Activated CD4-positive, alpha-beta T cell treated with anti-CD3 and anti-CD28 coated beads for 48 hours (primary cell): ENCODE results near the gene TRPM1.

Source experiments
- DNase-seq: peaks from one replicate; pipeline ENCODE4 v3.0.0-alpha.2; 2020

TRPM1 gene

DNA sequence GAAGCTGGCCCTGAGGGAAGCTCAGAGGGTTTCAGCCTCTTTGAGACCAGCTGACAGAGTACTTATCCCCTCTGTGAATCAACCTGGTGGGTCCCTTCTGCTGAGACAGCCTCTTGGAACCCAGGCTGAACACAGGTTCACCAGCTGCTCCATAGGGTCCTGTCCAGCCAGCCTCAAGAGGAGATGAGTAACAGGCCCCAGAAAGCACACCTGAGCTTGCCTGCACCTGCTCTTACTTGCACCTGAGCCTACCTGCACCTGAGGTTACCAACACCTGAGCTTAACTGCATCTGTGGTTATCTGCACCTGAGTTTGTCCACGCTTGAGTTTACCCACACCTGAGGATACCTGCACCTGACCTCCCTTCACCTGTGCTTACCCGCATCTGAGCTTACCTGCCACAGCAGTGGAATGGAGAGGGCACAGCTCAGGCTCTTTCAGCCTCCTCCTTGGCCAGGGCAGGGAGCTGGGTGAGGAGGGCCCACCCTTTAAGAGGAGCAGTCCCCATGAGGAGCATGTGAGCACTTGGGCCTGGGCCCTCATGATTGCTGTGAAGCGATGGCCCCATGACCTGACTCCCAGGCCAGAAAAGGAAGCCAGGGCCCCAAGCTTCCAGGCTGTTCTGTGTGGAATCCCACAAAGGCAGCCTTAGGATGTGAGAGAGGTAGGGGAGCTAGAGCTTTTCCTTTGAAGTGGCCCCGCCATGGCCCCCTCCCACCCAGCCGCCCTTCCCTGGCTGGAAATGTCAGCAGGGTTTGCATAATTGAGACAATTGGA is at the start of gene TRPM1:
Gene TRPM1 (minus strand): TSS at position 464 of the 777 bp plus-strand sequence. CDS start 20,370 bp downstream, outside the sequence.
- no peak for DNase-seq

DNA sequence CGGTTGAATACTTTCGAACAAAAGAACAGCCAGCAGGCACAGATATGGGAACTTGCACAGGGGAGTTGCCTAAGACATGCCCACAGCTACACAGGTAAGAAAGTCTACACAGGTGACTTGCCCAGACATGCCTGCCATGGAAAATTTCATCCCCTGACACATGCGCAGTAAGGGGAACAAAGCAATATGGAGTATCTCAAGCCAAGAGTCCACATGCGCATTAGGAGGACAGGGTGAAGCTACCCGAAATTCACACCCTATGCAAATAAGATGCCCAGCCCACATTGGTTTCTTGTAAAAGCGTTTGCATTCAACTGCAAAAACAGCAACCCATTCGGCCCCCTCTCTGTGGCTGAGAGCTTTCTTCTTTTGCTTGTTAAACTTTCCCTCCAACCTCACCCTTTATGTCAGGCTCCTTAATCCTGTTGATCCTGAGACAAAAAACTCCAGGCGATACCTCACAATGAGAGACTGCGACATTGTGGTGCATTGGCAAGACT is 49.3 kb upstream of the TRPM1 start:
- no peak for DNase-seq

DNA sequence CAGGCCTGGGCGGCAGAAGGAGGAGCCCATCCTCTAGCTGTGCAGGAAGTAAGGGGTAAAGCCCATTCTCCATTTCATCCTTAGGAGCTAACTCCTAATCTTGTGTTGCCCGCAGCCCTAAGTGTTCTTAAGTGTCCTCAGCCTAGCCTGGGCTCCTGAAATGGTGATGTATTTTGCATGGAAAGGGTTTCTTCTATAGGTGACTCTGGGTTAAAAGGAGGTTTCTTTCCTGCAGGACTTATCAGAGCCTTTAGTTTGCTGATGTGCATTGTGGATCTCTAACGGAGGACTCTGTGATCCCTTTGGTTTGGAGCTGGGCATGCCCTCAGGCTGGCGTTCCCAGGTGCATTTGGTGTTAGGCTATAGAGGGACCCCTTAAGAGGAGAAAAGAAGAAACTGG is 48.5 kb upstream of the TRPM1 start:
- DNase-seq: no peak

DNA sequence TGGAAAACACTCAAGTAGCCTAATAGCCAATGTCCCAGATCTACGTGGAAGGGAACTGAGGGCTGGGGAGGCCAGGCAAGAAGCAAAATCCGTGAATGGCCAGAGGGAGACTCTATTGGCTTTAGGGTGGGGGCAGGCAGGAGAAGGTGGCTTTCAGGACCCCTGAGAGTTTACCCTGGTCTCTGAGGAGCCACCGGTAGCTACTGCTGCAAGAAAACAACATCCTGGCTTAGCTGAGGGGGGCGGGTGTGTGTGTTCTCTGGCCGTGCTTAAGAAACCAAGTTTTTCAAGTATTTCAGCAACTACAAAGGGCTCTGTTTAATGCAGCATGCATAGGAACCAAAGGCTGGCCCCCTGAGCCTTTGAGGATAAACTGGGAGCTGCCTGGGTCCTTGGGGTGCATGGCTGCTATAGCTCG is 47.6 kb upstream of the TRPM1 start:
- DNase-seq: no peak

DNA sequence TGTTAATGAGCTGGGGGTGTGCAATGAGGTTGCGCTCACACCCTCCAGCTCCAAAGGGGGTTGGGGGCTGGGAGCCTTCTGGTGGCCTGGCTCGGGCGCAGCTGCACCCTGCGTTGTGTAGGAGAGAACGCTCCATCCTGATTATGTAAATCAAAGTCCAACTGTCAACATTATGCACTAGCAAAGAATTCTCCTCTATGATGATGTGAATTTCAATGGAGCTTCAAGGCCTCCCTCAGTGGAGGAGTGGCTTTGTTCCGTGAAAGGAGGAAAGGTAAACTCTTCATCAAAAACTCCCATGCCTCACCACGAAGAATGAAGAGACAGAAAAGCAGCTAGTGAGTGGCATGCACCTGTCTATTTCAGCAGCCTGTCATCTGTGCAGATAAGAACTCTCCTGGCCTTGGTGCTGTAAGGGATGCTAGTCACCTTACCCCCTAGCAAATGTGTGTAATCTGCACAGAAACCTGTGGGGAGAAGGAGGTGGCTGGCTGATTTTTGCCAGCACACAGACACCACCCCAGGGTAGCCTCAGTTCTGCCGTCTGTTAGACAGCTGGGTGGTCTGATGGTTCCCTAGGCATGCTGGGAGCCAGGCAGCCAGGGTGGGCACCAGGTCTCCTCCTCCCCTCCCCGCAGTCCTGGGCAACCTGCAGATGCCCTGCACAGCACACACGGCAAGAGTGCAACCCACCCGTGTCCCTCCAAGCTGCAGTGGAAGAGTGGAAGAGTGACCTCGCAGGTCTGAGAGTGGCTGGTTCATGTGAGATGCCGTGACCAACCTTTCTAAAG is 47.0 kb upstream of the TRPM1 start:
- DNase-seq: no peak

DNA sequence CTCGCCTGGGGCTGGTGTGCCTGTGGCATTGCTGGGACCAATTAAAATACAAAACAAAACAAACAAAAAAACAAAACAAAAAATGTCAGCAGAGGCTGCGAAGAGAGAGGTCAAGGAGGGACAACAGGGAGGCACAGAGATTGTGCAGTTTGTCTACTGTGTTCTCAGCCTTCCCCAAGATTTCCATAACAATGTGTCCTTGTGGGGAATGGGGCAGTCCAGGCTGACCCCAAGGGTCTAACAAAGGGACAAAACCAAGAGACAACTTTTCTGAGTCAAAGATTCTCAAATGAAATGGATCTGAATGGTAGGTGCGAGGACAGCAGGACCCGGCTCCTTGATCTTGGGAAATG is 46.4 kb upstream of the TRPM1 start:
- no peak for DNase-seq

DNA sequence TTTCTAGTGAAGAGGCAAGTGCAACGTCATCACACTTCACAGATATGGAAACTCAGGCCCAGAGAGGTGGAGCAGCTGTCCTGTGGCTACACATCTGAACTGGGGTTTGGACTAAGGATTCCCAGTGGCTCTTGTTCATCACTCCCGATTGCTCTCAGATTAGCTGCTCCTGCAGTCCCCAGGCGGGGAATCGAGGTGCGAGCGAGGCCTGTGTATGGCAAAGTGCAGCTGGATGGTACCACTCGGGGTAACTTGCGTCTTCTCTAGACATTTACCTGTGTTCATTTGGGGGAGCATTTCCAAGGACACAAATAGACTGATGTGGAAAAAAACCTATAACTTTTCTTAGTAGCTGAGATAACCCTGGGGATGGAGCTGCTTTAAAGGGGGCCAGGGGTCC is 45.9 kb upstream of the TRPM1 start:
- DNase-seq: no peak

DNA sequence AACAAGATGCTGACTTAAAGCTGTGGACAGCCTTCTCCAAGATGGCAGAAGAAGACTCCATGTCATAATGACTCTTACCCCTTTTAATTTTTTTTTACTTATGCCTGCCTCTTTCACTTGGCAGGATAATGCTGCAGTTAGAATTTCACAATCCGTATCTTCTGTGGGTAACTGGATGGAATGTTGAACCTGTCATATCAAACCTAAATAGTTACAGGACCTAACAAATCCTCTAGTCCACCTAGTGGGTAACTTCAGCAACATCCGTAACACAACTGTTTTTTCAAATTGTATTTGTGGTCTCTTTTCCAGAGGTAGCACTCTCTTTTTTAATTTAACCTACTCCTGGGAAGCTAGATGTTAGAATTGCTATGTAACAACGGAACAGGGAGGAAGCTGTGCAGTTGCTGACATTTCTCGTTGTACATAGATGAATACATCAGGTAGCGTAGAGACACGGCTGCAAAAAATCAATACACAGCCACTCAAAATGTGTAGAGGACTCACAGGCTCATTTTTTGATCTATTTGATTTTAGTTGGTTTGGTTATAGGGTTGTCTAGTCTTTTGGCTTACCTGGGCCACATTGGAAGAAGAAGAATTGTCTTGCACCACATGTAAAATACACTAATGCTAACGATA is 43.9 kb upstream of the TRPM1 start:
- DNase-seq: no peak

DNA sequence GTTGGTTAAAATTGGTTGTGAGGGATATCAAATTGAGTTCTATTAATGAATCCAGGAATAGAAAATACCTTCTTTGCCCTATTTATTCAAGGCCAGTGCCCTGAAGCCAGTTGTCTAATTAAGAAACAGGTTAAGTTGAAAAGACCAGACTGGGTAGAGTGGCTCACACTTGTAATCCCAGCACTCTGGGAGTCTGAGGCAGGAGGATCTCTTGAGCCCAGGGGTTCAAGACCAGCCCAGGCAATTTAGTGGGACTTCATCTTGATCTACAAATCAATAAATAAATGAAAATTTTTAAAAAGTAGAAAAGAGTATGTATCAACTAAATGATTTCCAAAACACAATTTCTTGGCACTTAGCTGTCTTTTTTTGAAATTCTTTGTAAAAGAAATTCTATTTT is 40.3 kb upstream of the TRPM1 start:
- no peak for DNase-seq

DNA sequence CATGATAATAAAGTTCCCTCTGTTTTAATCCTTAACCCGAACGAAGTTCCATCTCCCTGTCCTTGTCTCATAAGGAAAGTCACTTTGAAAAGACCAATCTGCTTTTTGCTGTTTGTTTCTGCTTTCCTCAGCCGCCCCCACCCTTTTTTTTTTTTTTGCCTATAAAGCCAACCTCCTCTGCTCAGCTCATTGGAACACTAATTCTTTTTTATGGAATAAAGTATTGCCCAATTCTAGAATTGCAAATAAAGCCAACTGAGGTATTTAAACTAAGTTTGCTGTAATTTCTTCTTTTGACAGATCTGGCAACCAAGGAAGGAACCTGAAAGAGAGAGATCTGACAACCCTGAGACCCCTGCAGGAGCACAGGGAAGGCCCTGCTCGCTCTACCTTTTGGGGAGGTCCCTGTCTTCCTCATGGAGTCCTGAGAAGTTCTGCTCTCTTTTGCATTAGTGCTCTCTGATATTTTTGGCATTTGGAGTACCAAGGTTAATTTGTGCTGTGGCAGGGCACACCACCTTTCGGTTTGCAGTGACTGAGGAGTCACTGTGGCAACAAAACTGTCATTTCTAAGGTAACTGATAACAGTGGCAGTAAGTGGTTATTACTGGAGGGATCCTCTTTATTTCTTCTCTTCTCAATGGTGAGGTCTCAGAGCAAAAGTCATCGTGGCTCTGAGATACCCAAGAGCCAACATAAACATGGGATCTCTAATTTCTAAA is 35.2 kb upstream of the TRPM1 start:
- DNase-seq: no peak

DNA sequence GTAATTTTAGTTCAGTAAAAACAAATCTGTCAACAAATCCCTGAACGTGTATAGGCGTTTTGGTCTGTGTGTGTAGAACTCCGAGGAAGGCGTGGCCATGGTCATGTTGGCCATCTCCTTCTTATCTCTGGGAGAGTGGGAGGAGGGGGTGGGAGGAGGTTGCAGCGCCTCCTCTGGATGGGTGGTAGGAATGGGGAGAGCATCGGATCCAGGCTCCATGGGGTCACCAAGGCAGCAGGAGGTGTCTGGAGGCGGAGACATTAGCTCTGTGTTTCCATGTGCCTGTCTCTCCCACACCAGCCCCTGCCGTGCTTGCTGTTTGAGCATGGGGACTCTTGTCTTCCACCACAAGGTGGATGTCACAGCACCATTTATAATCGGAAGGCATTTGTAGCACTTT is 34.5 kb upstream of the TRPM1 start:
- no peak for DNase-seq

DNA sequence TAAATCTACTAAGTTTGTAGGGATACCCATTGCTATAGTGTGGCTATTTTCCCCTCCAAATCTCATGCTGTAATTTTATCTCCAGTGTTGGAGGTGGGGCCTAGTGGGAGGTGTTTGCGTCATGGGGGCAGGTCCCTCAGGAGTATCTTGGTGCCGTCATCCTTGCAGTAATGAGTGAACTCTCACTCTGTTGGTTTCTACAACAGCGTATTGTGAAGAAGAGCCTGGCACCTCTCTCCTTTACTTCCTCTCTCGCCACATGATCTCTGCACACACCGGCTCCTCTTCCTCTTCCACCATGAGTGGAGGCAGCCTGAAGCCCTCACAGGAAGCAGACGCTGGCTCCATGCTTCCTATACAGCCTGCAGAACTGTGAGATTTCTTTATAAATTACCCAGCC is 34.0 kb upstream of the TRPM1 start:
- no peak for DNase-seq

DNA sequence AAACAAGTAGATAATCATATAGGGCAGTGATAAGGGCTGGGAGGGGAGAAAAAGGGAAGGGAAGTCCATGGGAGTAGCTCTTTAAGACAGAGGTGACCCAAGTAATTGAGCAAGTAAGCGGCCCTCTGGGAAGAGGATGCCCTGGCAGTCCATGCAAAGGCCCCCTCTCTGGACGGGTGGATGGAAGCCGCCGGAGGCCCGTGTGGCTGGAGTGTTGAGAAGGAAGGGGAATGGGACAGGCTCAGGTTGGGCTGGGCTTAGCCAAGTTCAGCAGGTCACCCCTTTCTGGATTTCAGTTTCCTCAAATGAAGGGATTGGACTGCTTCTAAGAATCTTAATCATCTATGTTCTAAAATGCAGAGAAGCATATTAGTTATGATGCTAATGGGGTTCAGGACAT is 32.4 kb upstream of the TRPM1 start:
- no peak for DNase-seq

DNA sequence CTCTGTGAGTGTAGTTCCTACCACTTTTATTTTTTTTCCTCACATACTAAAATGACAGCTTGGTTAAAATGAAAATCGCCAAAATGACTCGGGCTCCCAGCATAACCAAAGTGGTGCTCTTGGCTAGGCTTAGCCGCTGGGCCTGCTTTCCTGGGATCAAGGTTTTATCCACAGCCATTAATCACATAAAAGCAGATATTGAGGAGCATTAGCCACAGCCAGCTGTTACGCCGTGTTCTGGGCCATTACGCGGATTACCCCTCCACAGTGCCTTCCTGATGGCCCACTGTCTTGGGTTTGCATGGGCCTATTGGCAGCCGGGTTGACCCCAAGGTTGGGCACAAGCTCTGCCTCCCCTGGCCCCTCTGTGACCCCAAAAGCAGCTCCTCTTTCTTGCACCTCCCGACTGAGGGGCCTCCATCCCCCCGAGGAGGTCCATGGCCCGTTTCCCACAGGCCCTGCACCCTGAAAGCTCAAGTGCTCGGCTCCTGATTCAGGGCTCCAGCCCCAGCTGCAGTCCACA is 30.4 kb upstream of the TRPM1 start:
- no peak for DNase-seq

DNA sequence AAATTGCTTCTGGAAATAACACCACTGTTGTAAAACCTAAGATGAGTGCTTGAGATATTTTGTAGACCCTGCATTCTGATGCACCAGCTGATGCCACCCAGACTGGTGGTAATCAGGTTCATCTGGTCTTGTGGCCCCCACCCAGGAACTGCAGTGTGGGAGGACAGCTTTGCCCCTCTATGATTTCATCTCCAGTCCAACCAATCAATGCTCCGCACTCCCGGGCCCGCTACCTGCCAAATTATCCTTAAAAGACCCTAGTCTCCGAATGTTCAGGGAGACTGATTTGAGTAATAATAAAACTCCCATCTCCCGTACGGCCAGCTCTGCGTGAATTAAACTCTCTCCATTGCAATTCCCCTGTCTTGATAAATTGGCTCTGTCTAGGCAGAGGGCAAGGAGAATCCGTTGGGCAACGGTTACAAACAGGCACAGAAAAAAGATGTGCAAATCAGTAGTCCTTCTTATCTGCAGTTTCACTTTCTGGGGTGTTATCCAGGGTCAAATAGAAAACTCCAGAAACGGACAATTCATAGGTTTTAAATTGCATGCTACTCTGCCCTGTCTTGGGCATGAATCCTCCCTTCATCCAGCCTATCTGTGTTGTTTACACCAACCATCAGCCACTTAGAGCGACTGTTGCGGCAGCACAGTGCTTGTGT is 29.2 kb upstream of the TRPM1 start:
- no peak for DNase-seq

DNA sequence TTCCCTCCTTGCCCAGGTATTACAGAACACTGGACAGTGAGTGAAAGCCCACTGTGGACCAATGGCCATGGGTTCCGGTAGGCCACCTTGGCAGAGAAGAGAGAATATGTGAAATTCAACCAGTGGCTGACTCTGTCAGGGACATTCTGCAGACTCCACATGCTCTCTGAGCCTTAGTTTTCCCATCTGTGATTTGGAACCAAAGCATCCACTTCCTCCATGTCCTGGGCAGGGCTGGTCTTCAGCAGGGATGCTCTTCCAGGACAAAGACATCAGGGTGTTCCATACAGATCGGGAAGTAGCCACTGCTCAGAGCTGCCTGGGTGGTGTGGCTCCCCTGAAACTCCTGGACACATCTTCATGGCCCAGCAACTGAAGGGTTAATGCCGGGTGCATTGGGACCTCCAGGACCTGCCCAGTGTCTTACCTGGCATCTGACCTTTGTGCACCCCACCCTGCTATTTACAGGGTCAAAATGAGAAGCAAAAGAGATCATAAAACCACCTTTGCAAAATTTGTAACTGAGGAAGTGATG is 28.3 kb upstream of the TRPM1 start:
- DNase-seq: no peak

DNA sequence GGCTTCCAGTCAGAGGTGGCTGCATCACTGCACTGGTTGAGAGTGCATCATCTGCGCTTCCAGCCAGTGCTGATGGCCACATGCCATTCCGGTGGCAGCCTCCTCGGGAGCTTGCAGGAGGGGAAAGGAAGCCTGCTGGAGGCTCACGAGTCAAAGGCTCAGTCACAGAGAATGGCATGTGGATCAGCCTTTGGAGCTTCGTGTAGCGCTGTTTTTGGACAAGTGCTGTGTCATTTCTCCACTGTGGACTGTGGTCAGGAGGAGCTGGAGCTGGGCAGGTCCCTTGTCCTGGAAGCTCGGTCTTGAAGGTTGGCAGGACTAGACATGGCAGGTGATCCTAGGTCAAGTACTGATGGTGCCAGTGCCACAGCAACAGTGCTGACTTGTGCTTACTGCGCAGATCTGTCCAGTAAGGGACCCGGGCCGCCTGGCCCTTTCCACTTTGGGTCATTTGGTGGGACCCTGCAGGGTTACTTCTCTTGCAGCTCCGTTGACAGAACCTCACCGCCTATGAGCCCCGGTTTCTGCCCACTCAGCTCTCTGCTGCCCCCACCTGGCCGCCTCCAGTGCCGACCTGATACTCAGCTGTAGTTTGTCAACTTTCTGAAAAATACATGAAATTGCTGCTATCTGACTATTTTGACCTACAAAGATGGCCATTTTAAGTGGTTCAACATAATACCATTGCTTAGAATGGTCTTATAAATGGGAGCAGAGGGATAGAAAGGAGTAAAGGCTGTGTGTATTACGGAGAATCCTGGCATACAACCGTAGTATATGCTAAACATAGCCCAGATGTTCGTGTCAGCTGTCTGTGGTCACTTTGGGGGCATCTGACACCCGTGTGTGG is 27.6 kb upstream of the TRPM1 start:
- DNase-seq: peak; percentile 88

DNA sequence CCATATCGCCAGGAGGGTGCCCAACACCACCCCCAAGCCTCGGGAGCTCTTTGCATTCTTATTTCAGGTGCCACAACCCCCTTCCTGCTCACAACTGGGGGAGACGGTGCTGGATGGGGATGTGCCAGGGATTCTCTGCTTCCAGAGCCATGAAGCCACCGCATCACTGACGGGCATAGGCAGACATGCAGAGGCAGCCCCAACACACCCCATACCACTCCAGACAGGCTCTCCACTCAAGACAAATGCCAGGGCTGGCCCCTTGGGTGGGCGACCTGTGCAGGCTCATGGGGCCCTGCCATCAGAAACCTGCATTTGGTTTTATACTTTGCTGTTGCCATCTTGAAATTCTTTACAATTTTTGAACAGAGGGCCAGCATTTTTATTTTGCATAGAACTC is 27.0 kb upstream of the TRPM1 start:
- no peak for DNase-seq

DNA sequence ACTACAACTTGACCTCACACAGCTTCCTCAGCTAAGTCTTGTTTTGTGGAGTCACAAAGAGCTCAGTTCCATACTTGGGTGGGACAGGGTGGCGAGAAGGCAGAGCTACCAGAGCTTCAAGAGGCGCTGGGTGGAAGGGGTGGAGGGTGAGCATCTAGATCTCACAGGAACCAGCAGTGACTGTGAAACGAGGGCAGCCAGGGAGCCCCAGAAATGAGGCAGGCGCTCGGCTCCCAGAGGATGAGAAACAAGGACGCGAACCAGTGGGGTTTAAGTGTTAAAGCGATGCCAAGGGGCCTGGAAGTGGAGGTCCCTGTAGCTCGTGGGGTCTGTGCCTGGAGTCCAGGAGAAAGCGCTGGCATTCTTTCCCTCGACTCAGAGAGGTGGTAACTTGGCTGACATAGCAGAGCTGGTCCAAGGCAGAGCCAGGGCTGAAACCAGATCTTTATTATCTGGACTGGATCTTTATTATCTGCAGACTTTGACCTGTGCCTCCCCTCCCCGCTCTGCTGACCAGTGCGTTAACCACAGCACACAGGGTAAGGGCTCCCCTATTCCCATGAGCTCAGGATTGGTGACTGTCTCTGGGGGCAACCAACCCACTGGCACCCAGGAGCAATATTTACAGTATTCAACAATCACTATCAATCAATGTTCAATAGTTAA is 26.2 kb upstream of the TRPM1 start:
- DNase-seq: no peak

DNA sequence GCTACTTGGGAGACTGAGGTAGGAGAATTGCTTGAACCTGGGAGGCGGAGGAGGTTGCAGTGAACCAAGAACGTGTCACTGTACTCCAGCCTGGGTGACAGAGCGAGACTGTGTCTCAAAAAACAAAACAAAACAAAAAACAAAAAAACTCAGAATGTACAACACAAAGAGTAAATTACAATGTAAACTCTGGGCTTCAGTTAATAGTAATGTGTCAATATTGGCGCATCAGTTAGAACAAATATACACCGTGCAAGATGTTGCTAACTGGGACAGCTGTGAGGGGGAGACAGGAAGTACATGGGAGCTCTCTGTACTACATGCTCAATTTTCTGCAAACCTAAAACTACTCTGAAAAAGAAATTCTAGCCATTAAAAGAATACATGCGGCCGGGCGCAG is 23.5 kb upstream of the TRPM1 start:
- no peak for DNase-seq
